Lung (tissue), 12 donors: ENCODE data around the gene MAP2K5. TPM values are rescaled to one million over a fixed set of nuclear protein-coding genes. Genes with fewer than 3 reads are reported as not detected.

ENCODE experiments used
- ATAC-seq: fragments of 200-7000 bp; cut with Tn5 transposase; one replicate; pipeline ENCODE4 v1.9.1; 2020; ENCODE audit warnings: moderate number of reproducible peaks; ENCODE audit not compliant: insufficient read depth, low FRiP score
- DNase-seq, 3 donors: peaks; one replicate each; pipeline ENCODE4 v3.0.0-alpha.2; 2013 to 2017
- H3K27ac ChIP-seq, 2 donors: one replicate each; pipeline ENCODE4 v1.5.1; 2013; ENCODE audit warnings: mild to moderate bottlenecking in 2 of 2, moderate library complexity in 2 of 2, control low read depth in 1 of 2, inconsistent platforms in 1 of 2, low read depth in 1 of 2, low read length in 1 of 2
- H3K27me3 ChIP-seq, 3 donors: one replicate each; pipeline ENCODE4 v1.5.1; 2013; ENCODE audit warnings: low read length in 2 of 3; ENCODE audit not compliant: control insufficient read depth in 3 of 3, insufficient read depth in 3 of 3
- H3K36me3 ChIP-seq, 4 donors: one replicate each; pipeline ENCODE4 v1.5.1; 2013; ENCODE audit warnings: low read length in 4 of 4, mild to moderate bottlenecking in 1 of 4, moderate library complexity in 1 of 4; ENCODE audit not compliant: control insufficient read depth in 4 of 4, insufficient read depth in 4 of 4
- H3K4me1 ChIP-seq, 5 donors: one replicate each; pipeline ENCODE4 v1.5.1; 2013; ENCODE audit warnings: low read length in 5 of 5, mild to moderate bottlenecking in 2 of 5, moderate library complexity in 1 of 5; ENCODE audit not compliant: control insufficient read depth in 5 of 5, insufficient read depth in 5 of 5
- H3K4me3 ChIP-seq: one replicate; pipeline ENCODE4 v1.5.1; 2013; ENCODE audit warnings: mild to moderate bottlenecking, control low read depth, moderate library complexity
- H3K9ac ChIP-seq, 2 donors: one replicate each; pipeline ENCODE4 v1.5.1; 2013; ENCODE audit warnings: low read length in 2 of 2, control low read depth in 1 of 2; ENCODE audit not compliant: insufficient read depth in 1 of 2
- H3K9me3 ChIP-seq, 4 donors: one replicate each; pipeline ENCODE4 v1.5.1; 2013; ENCODE audit warnings: low read length in 3 of 4, mild to moderate bottlenecking in 1 of 4, moderate library complexity in 1 of 4; ENCODE audit not compliant: control insufficient read depth in 4 of 4, insufficient read depth in 3 of 4
- CTCF ChIP-seq: IDR thresholded peaks from 2 replicates; pipeline ENCODE4 v1.5.1; 2012; ENCODE audit warnings: mild to moderate bottlenecking; ENCODE audit errors: control extremely low read depth, extremely low read depth
- WGBS, 2 donors: extraction: QIAGEN DNeasy Blood & Tissue Kit; methylation state at CpG; one replicate each; pipeline ENCODE4 v1.1.7; 2013; 5-methylcytosine and 5-hydroxymethylcytosine counted together
- polyA plus RNA-seq, 2 donors: library from polyadenylated mRNA; stranded (reverse); fragments of 200-250 nt; gene quantifications; one replicate each; pipeline ENCODE4 v1.2.1, GENCODE V29; 2013
- total RNA-seq, 2 donors: library from RNA; depleted of rRNA in 1 of 2; stranded (reverse); fragments of >200 nt in 1 of 2; gene quantifications; one replicate each; pipeline ENCODE4 v1.2.1, GENCODE V29; 2014 to 2021
- donor health status: control.
- donor health status: control.
- donor health status: Bipolar disorder and iron deficiency.
- donor health status: healthy.
- donor health status: DM: yes; HTN: yes; CAD: no.

MAP2K5 gene
- total and polyA plus RNA-seq, 4 donors: 6.3 to 19.1 (median 12.4) TPM

GRCh38 chr15:67769497-67770357 lies 227.2 kb downstream of the MAP2K5 start:
- peak in 1 of 3 donors; percentile 24 for DNase-seq
- Histone ChIP-seq H3K4me3 (no peak overlapping the region), H3K27me3 (no peaks in the 10 kb centered on the region), H3K36me3 (peaks cover 0 to 4% (median under 1%) of the 10 kb centered on the region in 4 donors), H3K27ac (no peak overlapping the region), H3K9me3 (no peaks in the 10 kb centered on the region), H3K9ac (no peak overlapping the region), H3K4me1 (peaks cover 0 to 27% (median 8%) of the 10 kb centered on the region in 5 donors)
- no peak for ATAC-seq
- WGBS, 2 donors: 89 to 90% methylated on average over 13 of the region's 13 CpGs
- no peak for TF ChIP-seq CTCF

GRCh38 chr15:67770358-67770628 lies 227.8 kb downstream of the MAP2K5 start:
- Histone ChIP-seq H3K4me3 (no peak overlapping the region), H3K9me3 (no peaks in the 10 kb centered on the region), H3K9ac (no peak overlapping the region), H3K36me3 (peaks cover 0 to 4% (median under 1%) of the 10 kb centered on the region in 4 donors), H3K27ac (no peak overlapping the region), H3K4me1 (peaks cover 0 to 33% (median 8%) of the 10 kb centered on the region in 5 donors), H3K27me3 (no peaks in the 10 kb centered on the region)
- DNase-seq: no peak
- TF ChIP-seq CTCF: no peak
- WGBS, 2 donors: 95 to 97% methylated on average over 3 of the region's 3 CpGs
- no peak for ATAC-seq

GRCh38 chr15:67771189-67771800 lies 228.8 kb downstream of the MAP2K5 start:
- Histone ChIP-seq H3K9ac (no peak overlapping the region), H3K27me3 (no peaks in the 10 kb centered on the region), H3K4me1 (peaks cover 0 to 42% (median 8%) of the 10 kb centered on the region in 5 donors), H3K27ac (no peak overlapping the region), H3K4me3 (no peak overlapping the region), H3K36me3 (peaks cover 0 to 3% (median 0%) of the 10 kb centered on the region in 4 donors), H3K9me3 (no peaks in the 10 kb centered on the region)
- ATAC-seq (no peak), DNase-seq (peak in 1 of 3 donors; percentile 22)
- no peak for TF ChIP-seq CTCF
- WGBS, 2 donors: 84 to 87% methylated on average over 7 of the region's 7 CpGs
